Activated naive CD8-positive, alpha-beta T cell treated with anti-CD3 and anti-CD28 coated beads, Interleukin-2, amount 10 ng/mL, durations not matched to agents 7 days and 5 days (primary cell): ENCODE results near the gene KRTAP4-6. TPM values are rescaled to one million over a fixed set of nuclear protein-coding genes. Genes with fewer than 3 reads are reported as not detected.
"Not testable (repeated sequence)": the region's sequence is repeated elsewhere in the genome, so short reads cannot be mapped to it uniquely, and the experiment has no call there.

ENCODE experiments used
- ATAC-seq: fragments of 150-1000 bp; cut with Tn5 transposase; one replicate; pipeline ENCODE4 v1.10.0; 2021; ENCODE audit warnings: low read depth, moderate library complexity
- POLR2A ChIA-PET: fragments of 350-600 bp; sonication (Branson Sonifier 250); formaldehyde crosslinking; loops from one replicate; lab custom pipeline; 2021; ENCODE audit warnings: antibody characterized with exemption; lab: Charles Lee
- DNase-seq: peaks from one replicate; pipeline ENCODE4 v3.0.0; 2021
- H3K27ac Mint-ChIP-seq: one replicate; pipeline ENCODE4 v1.8.0; 2022; ENCODE audit warnings: mild to moderate bottlenecking, mixed read lengths
- H3K27me3 Mint-ChIP-seq: one replicate; pipeline ENCODE4 v1.8.0; 2022; ENCODE audit warnings: mild to moderate bottlenecking, moderate library complexity, mixed read lengths
- H3K36me3 Mint-ChIP-seq: one replicate; pipeline ENCODE4 v1.8.0; 2021; ENCODE audit warnings: mild to moderate bottlenecking, mixed read lengths
- H3K4me1 Mint-ChIP-seq: one replicate; pipeline ENCODE4 v1.8.0; 2021; ENCODE audit warnings: mixed read lengths
- H3K4me3 Mint-ChIP-seq: one replicate; pipeline ENCODE4 v1.8.0; 2022; ENCODE audit warnings: mild to moderate bottlenecking, moderate library complexity, mixed read lengths
- H3K9me3 Mint-ChIP-seq: one replicate; pipeline ENCODE4 v1.8.0; 2021; ENCODE audit warnings: mixed read lengths
- total RNA-seq, 2 experiments: library from RNA; stranded (reverse); gene quantifications; one replicate each; pipeline ENCODE4 v1.2.3, GENCODE V29; 2021

The KRTAP4-6 gene
- total RNA-seq, 2 experiments from 2014 or later: not detected

DNA sequence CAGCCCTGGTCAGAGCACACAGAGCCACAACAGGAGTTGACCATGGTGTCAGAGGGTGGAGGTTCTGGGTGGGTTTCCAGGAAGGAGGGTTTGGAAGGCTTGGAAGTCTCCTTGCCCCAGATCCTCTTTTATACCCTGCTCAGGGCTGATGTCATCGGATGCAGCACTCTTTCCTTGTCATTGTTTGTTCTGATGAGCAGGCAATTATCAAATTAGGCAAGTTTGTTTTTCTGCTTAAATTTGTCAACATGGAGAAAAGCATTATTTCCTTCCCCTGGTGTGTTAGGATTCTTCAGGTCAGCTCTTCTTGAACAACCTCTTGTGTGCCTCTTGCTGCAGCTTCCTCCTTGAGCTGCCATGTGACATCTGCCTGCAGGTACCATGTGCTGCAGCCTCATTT is 20.3 kb upstream of the KRTAP4-6 start, which contains the start of gene KRTAP4-4:
TSS of gene KRTAP4-4 (minus strand) at position 101 of the 400 bp plus-strand sequence. CDS start at position 44, 57 bp downstream.
- Mint-ChIP-seq H3K4me1 (no peaks in the 10 kb centered on the region), H3K4me3 (no peak within 1 kb of the TSS), H3K27ac (no peak within 1 kb of the TSS), H3K36me3 (no peaks in the 10 kb centered on the region), H3K9me3 (no peaks in the 10 kb centered on the region), H3K27me3 (no peaks in the 10 kb centered on the region)
- DNase-seq: no peak
- POLR2A ChIA-PET: no interaction called here
- ATAC-seq: no peak

DNA sequence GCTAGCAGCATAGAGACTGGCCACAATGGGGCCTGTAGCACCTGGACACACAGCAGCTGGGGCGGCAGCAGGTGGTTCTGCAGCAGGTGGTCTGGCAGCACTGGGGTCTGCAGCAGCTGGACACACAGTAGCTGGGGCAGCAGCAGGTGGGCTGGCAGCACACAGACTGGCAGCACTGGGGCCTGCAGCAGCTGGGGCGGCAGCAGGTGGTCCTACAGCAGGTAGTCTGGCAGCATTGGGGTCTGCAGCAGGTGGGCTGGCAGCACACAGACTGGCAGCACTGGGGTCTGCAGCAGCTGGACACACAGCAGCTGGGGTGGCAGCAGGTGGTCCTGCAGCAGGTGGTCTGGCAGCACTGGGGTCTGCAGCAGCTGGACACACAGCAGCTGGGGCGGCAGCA is 19.8 kb upstream of the KRTAP4-6 start:
- ATAC-seq, H3K27me3 Mint-ChIP-seq, H3K9me3 Mint-ChIP-seq, H3K27ac Mint-ChIP-seq, H3K4me3 Mint-ChIP-seq, H3K4me1 Mint-ChIP-seq, DNase-seq, H3K36me3 Mint-ChIP-seq, POLR2A ChIA-PET: not testable (repeated sequence)

DNA sequence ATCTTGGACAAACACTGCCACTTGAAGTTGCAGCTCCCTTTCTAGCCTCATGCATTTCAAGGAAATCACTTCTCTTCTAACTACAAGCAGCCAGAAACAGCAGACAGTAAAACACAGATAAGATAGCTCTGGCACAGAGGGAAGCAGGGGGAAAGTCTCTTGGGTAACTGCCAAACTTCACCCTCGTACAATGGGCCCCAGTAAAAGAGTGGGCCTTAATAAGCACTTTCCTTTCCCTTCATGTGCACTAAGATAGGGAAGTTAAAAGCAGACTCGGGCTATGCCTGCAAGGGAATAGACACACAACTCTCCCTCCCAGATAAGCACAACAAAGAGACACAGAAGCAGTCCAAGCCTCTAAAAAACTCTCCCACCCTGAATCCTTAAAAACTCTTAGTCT is 13.5 kb upstream of the KRTAP4-6 start:
- H3K4me3 Mint-ChIP-seq: no peak overlapping the region
- no peak for ATAC-seq
- POLR2A ChIA-PET: no interaction called here

DNA sequence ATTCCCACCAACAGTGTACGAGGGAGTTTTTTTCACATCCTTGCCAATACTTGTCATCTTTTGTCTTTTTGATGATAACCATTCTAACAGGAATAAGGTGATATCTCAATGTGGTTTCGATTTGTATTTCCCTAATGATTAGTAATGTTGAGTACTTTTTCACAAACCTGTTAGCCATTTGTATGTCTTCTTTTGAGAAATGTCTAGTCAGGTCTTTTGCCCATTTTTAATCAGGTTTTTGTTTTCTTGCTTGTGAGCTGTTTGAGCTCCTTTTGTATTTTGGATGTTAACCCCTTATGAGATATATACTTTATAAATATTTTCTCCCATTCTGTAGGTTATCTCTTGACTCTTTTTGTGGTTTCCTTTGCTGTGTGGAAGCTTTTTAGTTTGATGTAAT is 11.2 kb upstream of the KRTAP4-6 start:
- H3K9me3 Mint-ChIP-seq: no peaks in the 10 kb centered on the region
- no peak overlapping the region for H3K4me3 Mint-ChIP-seq
- POLR2A ChIA-PET: no interaction called here
- DNase-seq (no peak), ATAC-seq (no peak)
- no peaks in the 10 kb centered on the region for H3K36me3 Mint-ChIP-seq
- H3K27ac Mint-ChIP-seq: no peak overlapping the region
- no peaks in the 10 kb centered on the region for H3K27me3 Mint-ChIP-seq
- no peaks in the 10 kb centered on the region for H3K4me1 Mint-ChIP-seq

More for the DNA sequence above, 13.5 kb upstream of the KRTAP4-6 start:
- Mint-ChIP-seq H3K27me3 (no peaks in the 10 kb centered on the region), H3K36me3 (no peaks in the 10 kb centered on the region), H3K4me1 (no peaks in the 10 kb centered on the region), H3K9me3 (no peaks in the 10 kb centered on the region), H3K27ac (no peak overlapping the region)
- no peak for DNase-seq

DNA sequence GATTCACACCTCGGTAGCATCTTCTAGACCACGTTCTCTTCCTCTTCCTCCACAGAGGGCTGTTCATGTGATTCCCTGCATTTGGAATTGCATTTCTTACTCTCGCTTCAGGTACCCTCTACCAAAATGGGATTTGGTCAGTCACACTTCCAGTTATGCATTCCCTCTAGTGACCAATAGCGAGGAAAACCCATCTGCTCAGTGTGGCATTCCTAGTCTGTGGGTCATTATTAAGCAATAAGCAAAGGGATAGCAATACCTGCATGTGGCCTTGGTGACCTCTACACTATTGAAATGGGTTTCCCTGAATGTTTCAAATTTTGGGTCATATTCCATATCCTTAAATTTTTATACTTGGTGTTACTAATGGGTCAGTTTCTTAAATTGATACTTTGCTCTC is 9.7 kb upstream of the KRTAP4-6 start:
- H3K4me3 Mint-ChIP-seq: no peak overlapping the region
- POLR2A ChIA-PET: no interaction called here
- H3K36me3 Mint-ChIP-seq: no peaks in the 10 kb centered on the region
- ATAC-seq (no peak), DNase-seq (no peak)
- H3K9me3 Mint-ChIP-seq: no peaks in the 10 kb centered on the region
- no peak overlapping the region for H3K27ac Mint-ChIP-seq
- H3K27me3 Mint-ChIP-seq: peaks cover 2% of the 10 kb centered on the region
- no peaks in the 10 kb centered on the region for H3K4me1 Mint-ChIP-seq

DNA sequence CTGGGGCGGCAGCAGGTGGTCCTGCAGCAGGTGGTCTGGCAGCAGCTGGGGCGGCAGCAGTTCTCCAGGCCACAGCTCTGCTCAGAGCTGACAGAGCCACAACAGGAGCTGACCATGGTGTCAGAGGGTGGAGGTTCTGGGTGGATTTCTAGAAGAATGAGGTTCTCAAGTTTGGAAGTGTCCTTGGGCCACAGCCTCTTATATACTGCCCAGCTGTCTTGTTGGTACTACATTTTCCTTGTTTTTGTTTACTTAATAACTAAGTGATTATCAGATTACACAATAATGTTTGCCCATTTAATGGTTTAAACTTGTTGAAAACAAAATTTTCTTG is 9.3 kb upstream of the KRTAP4-6 start, which contains the start of gene KRTAP4-5:
TSS of gene KRTAP4-5 (minus strand) at position 174 of the 334 bp plus-strand sequence. CDS start at position 116, 58 bp downstream.
- Mint-ChIP-seq H3K27me3 (peaks cover 2% of the 10 kb centered on the region), H3K27ac (no peak within 1 kb of the TSS), H3K4me1 (no peaks in the 10 kb centered on the region), H3K9me3 (no peaks in the 10 kb centered on the region), H3K4me3 (no peak within 1 kb of the TSS), H3K36me3 (no peaks in the 10 kb centered on the region)
- POLR2A ChIA-PET: no interaction called here
- ATAC-seq (no peak), DNase-seq (no peak)

DNA sequence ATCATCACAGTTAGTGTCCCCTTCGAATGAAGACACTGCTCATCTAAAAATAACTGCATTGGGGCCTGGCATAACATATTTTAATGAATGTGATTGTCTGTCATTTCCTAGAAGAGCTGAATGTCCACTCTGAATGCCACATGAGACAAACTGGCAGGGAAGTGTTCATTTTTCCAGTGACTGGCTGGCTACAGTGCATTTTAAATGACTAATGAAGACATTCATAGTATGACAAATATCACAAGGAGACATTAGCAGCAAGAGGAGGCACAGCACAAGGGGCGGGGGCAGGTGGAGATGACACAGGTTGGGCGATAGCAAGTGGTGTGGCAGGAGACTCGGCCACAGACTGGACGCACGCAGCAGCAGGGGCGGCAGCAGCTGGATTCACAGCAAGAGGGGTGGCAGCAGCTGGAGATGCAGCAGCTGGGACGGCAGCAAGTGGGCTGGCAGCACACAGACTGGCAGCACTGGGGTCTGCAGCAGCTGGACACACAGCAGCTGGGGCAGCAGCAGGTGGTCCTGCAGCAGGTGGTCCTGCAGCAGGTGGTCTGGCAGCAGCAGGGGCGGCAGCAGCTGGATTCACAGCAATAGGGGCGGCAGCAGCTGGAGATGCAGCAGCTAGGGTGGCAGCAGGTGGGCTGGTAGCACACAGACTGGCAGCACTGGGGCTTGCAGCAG is 8.8 kb upstream of the KRTAP4-6 start:
- H3K9me3 Mint-ChIP-seq, ATAC-seq, H3K4me1 Mint-ChIP-seq, H3K4me3 Mint-ChIP-seq, H3K27me3 Mint-ChIP-seq, H3K27ac Mint-ChIP-seq, DNase-seq, H3K36me3 Mint-ChIP-seq, POLR2A ChIA-PET: not testable (repeated sequence)

DNA sequence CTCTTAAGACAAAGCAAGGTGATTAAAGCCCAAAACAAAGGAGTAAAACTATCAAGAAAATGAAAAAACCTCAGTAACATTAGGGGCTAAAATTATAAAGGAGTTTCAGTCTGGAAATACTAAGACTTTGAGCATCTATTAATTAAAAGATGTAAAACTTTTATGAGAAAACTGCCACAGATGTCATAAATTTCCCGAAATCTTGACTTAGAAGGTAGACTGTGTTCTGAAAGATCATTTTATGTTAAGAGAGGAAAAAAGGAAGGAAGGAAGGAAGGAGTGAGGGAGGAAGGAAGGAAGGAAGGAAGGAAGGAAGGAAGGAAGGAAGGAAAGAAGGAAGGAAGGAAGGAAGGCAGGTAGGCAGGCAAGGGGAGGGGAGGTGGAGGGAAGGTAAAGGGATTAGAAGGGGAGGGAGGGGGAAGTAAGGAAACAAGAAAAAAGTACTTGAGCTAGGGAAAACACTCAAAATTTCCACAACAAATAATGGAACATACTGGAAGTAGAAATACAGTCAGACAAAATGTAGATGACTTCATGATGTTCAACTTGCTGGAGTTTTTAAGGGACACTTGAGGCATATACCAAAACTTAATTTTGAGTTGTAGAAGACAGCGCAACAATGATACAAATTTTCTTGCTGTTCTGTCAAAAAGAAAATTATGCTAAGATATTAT is 7.3 kb upstream of the KRTAP4-6 start:
- H3K4me1 Mint-ChIP-seq: no peaks in the 10 kb centered on the region
- no peak overlapping the region for H3K4me3 Mint-ChIP-seq
- peaks cover 2% of the 10 kb centered on the region for H3K27me3 Mint-ChIP-seq
- H3K36me3 Mint-ChIP-seq: peaks cover 3% of the 10 kb centered on the region
- H3K27ac Mint-ChIP-seq: no peak overlapping the region
- POLR2A ChIA-PET: no interaction called here
- ATAC-seq (no peak), DNase-seq (no peak)
- H3K9me3 Mint-ChIP-seq: peaks cover 11% of the 10 kb centered on the region

DNA sequence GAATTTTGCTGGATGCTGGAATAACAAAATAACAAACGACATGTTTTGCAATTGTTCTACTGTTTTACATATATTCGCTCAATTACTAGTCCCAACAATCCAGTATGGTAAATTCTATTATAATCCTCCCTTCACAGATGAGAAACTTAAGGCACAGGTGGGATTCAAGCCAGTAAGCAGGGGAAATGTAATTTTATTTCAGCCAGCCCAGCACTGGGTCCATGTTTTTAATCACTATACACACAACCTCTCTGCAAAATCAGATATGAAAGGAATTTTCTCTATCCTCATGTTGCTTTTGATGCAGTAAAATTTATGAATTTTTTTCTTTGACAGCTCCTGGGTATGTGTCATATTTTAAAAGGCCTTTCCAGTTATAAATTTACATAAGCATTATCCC is 4.9 kb upstream of the KRTAP4-6 start:
- no peak overlapping the region for H3K27ac Mint-ChIP-seq
- ATAC-seq (no peak), DNase-seq (no peak)
- peaks cover 2% of the 10 kb centered on the region for H3K27me3 Mint-ChIP-seq
- H3K4me1 Mint-ChIP-seq: no peaks in the 10 kb centered on the region
- peaks cover 5% of the 10 kb centered on the region for H3K36me3 Mint-ChIP-seq
- POLR2A ChIA-PET: no interaction called here
- H3K9me3 Mint-ChIP-seq: peaks cover 21% of the 10 kb centered on the region
- H3K4me3 Mint-ChIP-seq: no peak overlapping the region

DNA sequence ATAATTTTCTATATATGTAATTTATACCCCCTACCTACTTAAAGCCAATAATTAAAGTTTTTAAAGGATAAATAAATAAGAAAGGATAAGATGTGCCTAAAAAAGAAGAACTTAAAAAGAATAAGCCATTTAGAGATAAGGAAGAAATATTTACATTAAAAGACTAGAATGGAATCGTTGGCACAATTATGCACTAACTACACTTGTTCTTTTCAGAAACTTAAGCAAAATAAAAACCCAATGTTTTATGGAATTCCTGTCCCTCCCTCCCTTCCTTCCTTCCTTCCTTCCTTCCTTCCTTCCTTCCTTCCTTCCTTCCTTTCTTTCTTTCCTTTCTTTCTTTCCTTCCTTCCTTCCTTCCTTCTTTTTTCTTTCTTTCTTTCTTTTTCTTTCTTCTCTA is 4.5 kb upstream of the KRTAP4-6 start:
- Mint-ChIP-seq H3K4me3 (no peak overlapping the region), H3K36me3 (peaks cover 5% of the 10 kb centered on the region), H3K27me3 (peaks cover 2% of the 10 kb centered on the region), H3K9me3 (peaks cover 21% of the 10 kb centered on the region), H3K27ac (no peak overlapping the region), H3K4me1 (no peaks in the 10 kb centered on the region)
- POLR2A ChIA-PET: no interaction called here
- ATAC-seq: no peak
- DNase-seq: no peak

DNA sequence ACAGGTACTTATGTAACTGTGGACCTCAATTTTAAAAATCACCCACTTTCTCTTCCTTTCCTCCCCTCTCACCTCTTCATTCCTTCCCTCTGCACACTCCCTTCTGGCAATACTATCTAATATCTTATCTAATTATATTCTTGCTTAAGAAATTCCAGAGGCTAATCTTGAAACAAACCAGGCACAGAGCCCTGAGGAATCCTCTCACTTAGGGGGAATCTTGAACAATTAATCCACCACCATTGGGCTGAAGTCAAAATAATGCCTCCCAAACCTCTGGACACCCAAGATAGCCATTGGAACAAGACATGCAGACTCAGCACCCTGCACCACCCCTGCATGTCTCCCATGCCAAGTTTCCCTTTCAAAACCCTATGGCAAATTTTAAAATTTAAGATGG is 1.0 kb upstream of the KRTAP4-6 start:
- H3K36me3 Mint-ChIP-seq: peaks cover 7% of the 10 kb centered on the region
- peaks cover 29% of the 10 kb centered on the region for H3K9me3 Mint-ChIP-seq
- ATAC-seq (no peak), DNase-seq (no peak)
- no peak overlapping the region for H3K27ac Mint-ChIP-seq
- H3K27me3 Mint-ChIP-seq: peaks cover 2% of the 10 kb centered on the region
- POLR2A ChIA-PET: no interaction called here
- H3K4me1 Mint-ChIP-seq: no peaks in the 10 kb centered on the region
- no peak overlapping the region for H3K4me3 Mint-ChIP-seq

DNA sequence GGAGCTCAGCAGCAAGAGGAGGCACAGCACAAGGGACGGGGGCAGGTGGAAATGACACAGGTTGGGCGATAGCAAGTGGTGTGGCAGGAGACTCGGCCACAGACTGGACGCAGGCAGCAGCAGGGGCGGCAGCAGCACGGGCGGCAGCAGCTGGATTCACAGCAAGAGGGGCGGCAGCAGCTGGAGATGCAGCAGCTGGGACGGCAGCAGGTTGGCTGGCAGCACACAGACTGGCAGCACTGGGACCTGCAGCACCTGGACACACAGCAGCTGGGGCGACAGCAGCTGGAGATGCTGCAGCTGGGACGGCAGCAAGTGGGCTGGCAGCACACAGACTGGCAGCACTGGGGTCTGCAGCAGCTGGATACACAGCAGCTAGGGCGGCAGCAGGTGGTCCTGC is 479 bp downstream of the KRTAP4-6 start:
- ATAC-seq, H3K27me3 Mint-ChIP-seq, DNase-seq, H3K36me3 Mint-ChIP-seq, H3K27ac Mint-ChIP-seq, POLR2A ChIA-PET, H3K4me3 Mint-ChIP-seq, H3K4me1 Mint-ChIP-seq: not testable (repeated sequence)
- peaks cover 29% of the 10 kb centered on the region for H3K9me3 Mint-ChIP-seq

DNA sequence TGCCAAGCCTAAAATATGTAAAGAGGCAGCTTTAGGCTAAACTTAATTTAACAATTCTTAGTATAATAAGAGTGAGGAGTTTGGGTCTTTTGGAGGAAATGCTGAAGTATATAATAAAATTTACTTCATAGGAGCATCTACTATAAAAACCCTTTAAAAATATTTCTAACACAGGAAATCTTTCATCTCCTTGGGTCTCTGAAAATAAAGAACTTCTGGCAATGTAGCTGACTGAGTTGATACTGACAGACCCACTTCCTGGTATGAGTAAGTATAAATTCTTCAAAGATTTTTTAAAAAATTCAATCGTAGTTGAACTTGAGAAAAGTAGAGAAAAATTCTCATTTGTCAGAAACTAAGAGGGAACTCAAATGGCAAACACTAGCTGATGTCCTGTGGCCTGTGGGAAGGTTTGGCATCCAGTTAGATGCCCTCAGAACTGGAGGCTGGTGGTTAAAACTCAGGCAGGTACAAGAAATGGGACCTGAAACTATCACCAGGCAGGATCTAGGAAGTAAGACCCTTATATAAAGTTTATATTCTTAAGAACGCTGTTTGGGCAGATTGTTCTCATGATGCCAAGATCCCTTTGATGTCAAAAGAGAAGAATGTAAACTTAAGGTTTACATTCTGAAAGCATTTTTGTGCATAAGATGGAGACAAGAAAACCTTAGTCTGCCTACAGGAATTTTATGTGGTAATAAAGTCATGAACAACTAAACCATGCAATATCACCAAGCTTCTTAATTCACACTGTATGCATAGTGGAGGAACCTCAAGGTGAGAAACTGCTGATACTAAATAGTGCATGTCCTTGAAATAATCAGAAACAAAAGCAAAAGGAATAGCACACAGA is 6.2 kb downstream of the KRTAP4-6 start:
- Mint-ChIP-seq H3K4me3 (no peak overlapping the region), H3K9me3 (peaks cover 5% of the 10 kb centered on the region), H3K36me3 (no peaks in the 10 kb centered on the region), H3K27ac (no peak overlapping the region), H3K27me3 (no peaks in the 10 kb centered on the region), H3K4me1 (peaks cover 5% of the 10 kb centered on the region)
- DNase-seq (no peak), ATAC-seq (no peak)
- POLR2A ChIA-PET: no interaction called here
